Ovary (tissue), 9 donors: ENCODE data around the gene DRAXIN. TPM values are rescaled to one million over a fixed set of nuclear protein-coding genes. Genes with fewer than 3 reads are reported as not detected.

ENCODE experiments used
- DNase-seq, 5 donors: peaks; one replicate each; pipeline ENCODE4 v3.0.0-alpha.2; 2019 to 2020
- H3K27ac ChIP-seq, 2 donors: fragments of 200-600 bp; one replicate each; pipeline versions ENCODE4 v1.5.1 to v1.8.0; 2019 to 2022
- H3K27me3 ChIP-seq: fragments of 200-600 bp; one replicate; pipeline ENCODE4 v1.8.0; 2022
- H3K36me3 ChIP-seq: fragments of 200-600 bp; sonication (generic); one replicate; pipeline ENCODE4 v1.5.1; 2019
- H3K4me1 ChIP-seq: one replicate; pipeline ENCODE4 v1.8.1; 2013; ENCODE audit warnings: mild to moderate bottlenecking, moderate library complexity; ENCODE audit not compliant: insufficient read depth
- H3K4me3 ChIP-seq: fragments of 200-600 bp; sonication (generic); one replicate; pipeline ENCODE4 v1.5.1; 2017
- H3K9me3 ChIP-seq, 2 donors: fragments of 200-600 bp in 1 of 2; sonication (generic) in 1 of 2; one replicate each; pipeline versions ENCODE4 v1.5.1 to v1.8.1; 2013 to 2019; ENCODE audit warnings: mild to moderate bottlenecking in 1 of 2, moderate library complexity in 1 of 2
- EP300 ChIP-seq: sonication (generic); formaldehyde crosslinking; IDR thresholded peaks from one replicate; pipeline ENCODE4 v1.6.1; 2017; ENCODE audit warnings: antibody characterized with exemption
- POLR2A ChIP-seq: fragments of 450-650 bp; IDR thresholded peaks from one replicate; pipeline ENCODE4 v1.6.1; 2017; ENCODE audit warnings: antibody characterized with exemption, mild to moderate bottlenecking, moderate library complexity
- WGBS, 3 donors: extraction: QIAGEN DNeasy Blood & Tissue Kit in 1 of 3; methylation state at CpG; one replicate each; pipeline versions ENCODE4 v1.1.5 to v1.1.7; 2013 to 2017; 5-methylcytosine and 5-hydroxymethylcytosine counted together
- intact Hi-C, 4 donors: fragments of 100-400 bp; cut with DNase I; formaldehyde crosslinking; loops; one replicate each; pipeline versions ENCODE4 v1.11.0 to v1.15.1; 2022 to 2023
- polyA plus RNA-seq, 2 donors: library from polyadenylated mRNA; stranded (reverse); fragments of 200-250 nt in 1 of 2; fragments of 350-450 nt in 1 of 2; fragmentation: Illumina TruSeq in 1 of 2; extraction: RNeasy Lipid Tissue Mini Kit (QIAGEN cat#74804) in 1 of 2; gene quantifications; one replicate each; pipeline ENCODE4 v1.2.3, GENCODE V29; 2013 to 2014
- total RNA-seq, 7 donors: library from RNA; depleted of rRNA in 2 of 7; stranded (reverse); fragments of >200 nt in 2 of 7; fragmentation: NEBNext Ultra II Directional in 3 of 7; extraction: Animal tissue kit (Norgen Biotek cat#: 25700) in 3 of 7; gene quantifications; one replicate each; pipeline versions ENCODE4 v1.1.0 to v1.2.4, GENCODE V29; 2016 to 2023
- TF ChIP-seq, protein P1 (sequence below), 3 donors: fragments of 450-650 bp in 2 of 3; fragments of 200-600 bp in 1 of 3; IDR thresholded peaks; one replicate each; pipeline versions ENCODE4 v1.5.1 to v1.8.0; 2016 to 2022; ENCODE audit warnings: antibody characterized with exemption in 3 of 3, mild to moderate bottlenecking in 1 of 3
- donor health status: DM: no; HTN: no; CAD: no; lungs with moderate emphysema.
- donor health status: DM: no; HTN: no; CAD: no.
- donor health status: Bipolar disorder and iron deficiency.
- donor health status: DM: yes; HTN: yes; CAD: no.
- donor health status: DM: no; HTN: no; CAD: no.
- donor health status: DM: yes; HTN: yes; CAD: no.

The DRAXIN gene
- total and polyA plus RNA-seq, 9 donors = under 0.01 to 0.33 (median 0.05) TPM; not detected in 2

DNA sequence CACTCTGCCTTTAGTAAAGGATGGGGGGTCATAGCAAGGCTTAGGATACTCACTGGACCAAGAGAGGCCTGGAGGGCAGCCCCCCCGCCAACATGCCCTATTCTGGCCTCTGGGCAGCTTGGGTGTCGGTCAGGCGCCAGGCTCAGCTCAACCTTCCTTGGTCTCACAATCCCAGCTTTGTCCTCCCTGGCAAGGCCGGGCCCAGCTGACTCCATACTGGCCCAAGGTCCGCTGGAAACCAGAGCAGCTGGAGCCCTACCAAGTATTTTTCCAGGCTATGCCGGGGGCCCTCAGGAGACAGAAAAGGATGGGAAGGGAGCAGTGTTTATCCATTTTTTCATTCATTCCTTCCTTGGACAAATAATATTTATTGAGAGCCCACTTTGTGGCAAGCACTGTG is 43.5 kb upstream of the DRAXIN start:
- H3K4me1 ChIP-seq = no peaks in the 10 kb centered on the region
- no peaks in the 10 kb centered on the region for H3K36me3 ChIP-seq
- H3K27me3 ChIP-seq = no peaks in the 10 kb centered on the region
- no peak for TF ChIP-seq POLR2A
- no peak for TF ChIP-seq EP300
- TF ChIP-seq, protein P1, sequence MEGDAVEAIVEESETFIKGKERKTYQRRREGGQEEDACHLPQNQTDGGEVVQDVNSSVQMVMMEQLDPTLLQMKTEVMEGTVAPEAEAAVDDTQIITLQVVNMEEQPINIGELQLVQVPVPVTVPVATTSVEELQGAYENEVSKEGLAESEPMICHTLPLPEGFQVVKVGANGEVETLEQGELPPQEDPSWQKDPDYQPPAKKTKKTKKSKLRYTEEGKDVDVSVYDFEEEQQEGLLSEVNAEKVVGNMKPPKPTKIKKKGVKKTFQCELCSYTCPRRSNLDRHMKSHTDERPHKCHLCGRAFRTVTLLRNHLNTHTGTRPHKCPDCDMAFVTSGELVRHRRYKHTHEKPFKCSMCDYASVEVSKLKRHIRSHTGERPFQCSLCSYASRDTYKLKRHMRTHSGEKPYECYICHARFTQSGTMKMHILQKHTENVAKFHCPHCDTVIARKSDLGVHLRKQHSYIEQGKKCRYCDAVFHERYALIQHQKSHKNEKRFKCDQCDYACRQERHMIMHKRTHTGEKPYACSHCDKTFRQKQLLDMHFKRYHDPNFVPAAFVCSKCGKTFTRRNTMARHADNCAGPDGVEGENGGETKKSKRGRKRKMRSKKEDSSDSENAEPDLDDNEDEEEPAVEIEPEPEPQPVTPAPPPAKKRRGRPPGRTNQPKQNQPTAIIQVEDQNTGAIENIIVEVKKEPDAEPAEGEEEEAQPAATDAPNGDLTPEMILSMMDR (IDR thresholded peaks at IDR 0.05) = no peak
- no peak overlapping the region for H3K4me3 ChIP-seq
- no peak overlapping the region for H3K27ac ChIP-seq
- 18 to 61% (median 49%) methylated on average over 3 to 6 of the region's 6 CpGs for WGBS, 3 donors
- intact Hi-C loops = loop anchor here in 2 of 4 donors (5.0 kb wide), 2 partner anchors 406 to 606 kb away; no protein-coding TSS in a partner anchor
- no peaks in the 10 kb centered on the region for H3K9me3 ChIP-seq
- no peak for DNase-seq

GRCh38 chr1:11648732-11649158 is 42.8 kb upstream of the DRAXIN start:
- intact Hi-C loops = loop anchor here in 2 of 4 donors (5.0 kb wide), 2 partner anchors 406 to 606 kb away; no protein-coding TSS in a partner anchor
- Histone ChIP-seq H3K4me1 (no peaks in the 10 kb centered on the region), H3K4me3 (no peak overlapping the region), H3K27ac (no peak overlapping the region), H3K9me3 (no peaks in the 10 kb centered on the region), H3K36me3 (no peaks in the 10 kb centered on the region), H3K27me3 (no peaks in the 10 kb centered on the region)
- 5 to 8% (median 5%) methylated on average over 24 to 30 of the region's 30 CpGs for WGBS, 3 donors
- no peak for DNase-seq
- TF ChIP-seq POLR2A (no peak), EP300 (no peak)
- TF ChIP-seq, protein P1 (IDR thresholded peaks at IDR 0.05) = no peak

GRCh38 chr1:11649237-11649623 is 42.3 kb upstream of the DRAXIN start:
- TF ChIP-seq, protein P1 (IDR thresholded peaks at IDR 0.05) = no peak
- no peak for TF ChIP-seq POLR2A
- TF ChIP-seq EP300 = no peak
- Histone ChIP-seq H3K27me3 (no peaks in the 10 kb centered on the region), H3K4me3 (no peak overlapping the region), H3K27ac (no peak overlapping the region), H3K36me3 (no peaks in the 10 kb centered on the region), H3K4me1 (no peaks in the 10 kb centered on the region), H3K9me3 (no peaks in the 10 kb centered on the region)
- intact Hi-C loops = loop anchor here in 2 of 4 donors (5.0 kb wide), 2 partner anchors 407 to 607 kb away; no protein-coding TSS in a partner anchor
- WGBS, 3 donors = 9 to 15% (median 10%) methylated on average over 9 of the region's 9 CpGs
- DNase-seq = no peak

- Histone ChIP-seq H3K9me3 (no peaks in the 10 kb centered on the region), H3K4me3 (no peak overlapping the region), H3K27me3 (no peaks in the 10 kb centered on the region), H3K36me3 (no peaks in the 10 kb centered on the region), H3K4me1 (no peaks in the 10 kb centered on the region), H3K27ac (no peak overlapping the region)
- intact Hi-C loops = loop anchor here in 3 of 4 donors (5.0 to 10.0 kb wide), 6 partner anchors 65 to 1372 kb away; no protein-coding TSS in a partner anchor
- no peak for DNase-seq
- 16 to 24% (median 22%) methylated on average over 21 of the region's 21 CpGs for WGBS, 3 donors
- TF ChIP-seq EP300 (no peak), POLR2A (no peak)
- TF ChIP-seq, protein P1 (IDR thresholded peaks at IDR 0.05) = no peak
Measured at GRCh38 chr1:11649624-11650330, 41.7 kb upstream of the DRAXIN start.
